ENCODE results near the gene IPO8.

GRCh38 chr12:30626847-30627246 is 68.8 kb downstream of the IPO8 start:
- TF ChIP-seq FOXM1 (IDR thresholded peaks at IDR 0.05; ENCODE audit: borderline replicate concordance), result no peak
- TF ChIP-seq ELF4 (IDR thresholded peaks at IDR 0.05), result no peak
- no peak for TF ChIP-seq SUZ12 (IDR thresholded peaks at IDR 0.05)
- no peak for TF ChIP-seq FOXA1 (IDR thresholded peaks at IDR 0.05)
- TF ChIP-seq, protein P1, sequence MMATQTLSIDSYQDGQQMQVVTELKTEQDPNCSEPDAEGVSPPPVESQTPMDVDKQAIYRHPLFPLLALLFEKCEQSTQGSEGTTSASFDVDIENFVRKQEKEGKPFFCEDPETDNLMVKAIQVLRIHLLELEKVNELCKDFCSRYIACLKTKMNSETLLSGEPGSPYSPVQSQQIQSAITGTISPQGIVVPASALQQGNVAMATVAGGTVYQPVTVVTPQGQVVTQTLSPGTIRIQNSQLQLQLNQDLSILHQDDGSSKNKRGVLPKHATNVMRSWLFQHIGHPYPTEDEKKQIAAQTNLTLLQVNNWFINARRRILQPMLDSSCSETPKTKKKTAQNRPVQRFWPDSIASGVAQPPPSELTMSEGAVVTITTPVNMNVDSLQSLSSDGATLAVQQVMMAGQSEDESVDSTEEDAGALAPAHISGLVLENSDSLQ (IDR thresholded peaks at IDR 0.05), result no peak
